HG03460 (cell line): ENCODE data around the gene CCL8.
"Not testable (repeated sequence)": the region's sequence is repeated elsewhere in the genome, so short reads cannot be mapped to it uniquely, and the experiment has no call there.

Source experiments
- ATAC-seq: cut with Tn5 transposase; IDR thresholded peaks from one replicate; pipeline ENCODE4 v1.9.1; 2021; ENCODE audit not compliant: unreplicated experiment

CCL8 gene

GRCh38 chr17:34313164-34313563 lies 6.1 kb upstream of the CCL8 start:
- ATAC-seq = no peak

DNA sequence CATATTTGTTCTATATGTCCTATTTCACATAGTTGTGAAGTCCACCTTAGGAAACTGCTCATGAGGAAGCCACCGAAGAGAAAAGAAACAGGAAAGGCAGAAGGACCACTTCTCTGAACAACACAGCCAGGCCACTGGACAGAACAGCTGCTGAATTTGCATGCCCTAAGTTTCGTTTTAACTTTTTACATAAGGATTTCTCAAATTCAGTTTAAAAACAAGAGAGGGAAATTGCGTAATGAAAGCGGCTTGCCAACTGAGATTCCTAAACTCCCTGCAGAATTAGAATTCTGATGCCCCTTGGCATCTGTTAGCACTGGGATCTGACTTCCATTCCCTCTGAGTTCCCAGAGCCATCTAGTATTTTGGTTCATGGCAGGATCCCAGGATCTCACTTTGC lies 5.0 kb upstream of the CCL8 start:
- no peak for ATAC-seq

GRCh38 chr17:34318474-34318873 lies 761 bp upstream of the CCL8 start:
- ATAC-seq = no peak

DNA sequence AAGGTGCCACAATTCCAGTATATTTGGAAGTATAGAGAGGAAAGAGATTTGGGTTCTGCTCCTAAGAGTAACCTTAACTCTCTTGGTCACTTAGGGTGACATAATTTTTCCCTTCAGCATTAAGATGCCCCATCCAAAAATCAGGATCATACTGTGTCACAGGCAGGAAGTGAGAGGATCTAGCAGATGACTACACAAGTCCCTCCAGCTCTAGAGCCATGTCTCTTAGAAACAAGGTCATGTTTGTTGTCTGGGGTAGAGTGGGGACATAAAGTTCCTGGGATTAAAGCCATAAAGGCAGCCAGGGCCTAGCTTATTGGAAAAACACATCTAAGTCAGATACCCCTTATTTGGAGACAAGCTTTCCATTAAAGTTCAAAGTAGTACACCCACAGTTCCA lies 2.7 kb downstream of the CCL8 start:
- ATAC-seq = no peak

DNA sequence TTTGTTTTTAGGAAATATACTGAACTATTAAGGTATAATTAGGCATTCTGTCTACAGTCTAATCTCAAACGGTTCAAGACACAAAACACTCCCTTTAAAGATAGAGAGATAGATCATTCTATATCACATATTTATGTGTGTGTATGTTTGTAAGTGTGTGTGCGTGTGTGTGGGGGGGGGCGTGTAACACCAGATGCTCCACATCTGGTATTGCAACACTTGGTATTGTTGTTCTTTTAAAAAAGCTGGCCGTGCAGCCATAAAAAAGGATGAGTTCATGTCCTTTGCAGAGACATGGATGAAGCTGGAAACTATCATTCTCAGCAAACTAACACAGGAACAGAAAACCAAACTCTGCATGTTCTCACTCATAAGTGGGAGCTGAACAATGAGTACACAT lies 8.3 kb downstream of the CCL8 start:
- not testable (repeated sequence) for ATAC-seq

- no peak for ATAC-seq
Measured at GRCh38 chr17:34337701-34338100, 18.5 kb downstream of the CCL8 start.

GRCh38 chr17:34339138-34339770 lies 20.0 kb downstream of the CCL8 start:
- ATAC-seq = no peak

- no peak for ATAC-seq
Measured at GRCh38 chr17:34341916-34342315, 22.7 kb downstream of the CCL8 start.

DNA sequence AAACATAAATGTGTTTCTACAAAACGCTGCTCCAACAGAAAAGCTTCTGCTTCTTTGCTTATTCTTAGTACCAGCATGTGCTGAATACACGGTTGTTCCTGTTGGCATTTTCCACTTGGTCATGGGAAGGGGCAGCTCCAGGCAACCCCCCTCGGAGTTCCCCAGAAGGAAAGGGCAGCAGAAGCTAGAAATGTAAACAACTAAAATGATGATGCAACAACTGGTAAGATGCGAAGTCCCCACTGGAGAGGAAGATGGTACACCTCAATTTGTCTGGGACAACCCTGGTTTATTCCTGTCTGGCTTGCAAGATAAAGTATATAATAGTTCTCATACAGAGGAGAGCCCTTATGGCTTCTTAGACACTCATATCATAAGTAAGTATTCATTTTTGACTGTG lies 27.8 kb downstream of the CCL8 start:
- ATAC-seq = no peak

DNA sequence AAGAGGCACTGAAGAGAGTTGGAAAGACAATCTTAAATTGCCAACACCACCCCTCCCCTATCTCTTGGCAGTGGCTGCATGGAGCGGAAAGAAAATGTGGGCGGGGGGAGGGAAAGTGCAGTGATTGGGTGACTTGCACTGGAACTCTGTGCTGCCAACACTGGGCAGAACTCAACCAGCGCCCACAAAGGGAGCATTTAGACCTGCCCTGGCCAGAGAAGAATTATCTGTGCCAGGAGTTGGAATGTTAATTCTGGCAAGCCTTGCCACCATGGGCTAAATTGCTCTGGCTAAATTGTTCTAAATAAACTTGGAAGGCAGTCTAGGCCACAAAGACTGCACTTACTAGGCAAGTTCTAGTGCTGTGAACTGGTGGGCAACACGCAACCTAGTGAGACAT lies 30.5 kb downstream of the CCL8 start:
- ATAC-seq = no peak

DNA sequence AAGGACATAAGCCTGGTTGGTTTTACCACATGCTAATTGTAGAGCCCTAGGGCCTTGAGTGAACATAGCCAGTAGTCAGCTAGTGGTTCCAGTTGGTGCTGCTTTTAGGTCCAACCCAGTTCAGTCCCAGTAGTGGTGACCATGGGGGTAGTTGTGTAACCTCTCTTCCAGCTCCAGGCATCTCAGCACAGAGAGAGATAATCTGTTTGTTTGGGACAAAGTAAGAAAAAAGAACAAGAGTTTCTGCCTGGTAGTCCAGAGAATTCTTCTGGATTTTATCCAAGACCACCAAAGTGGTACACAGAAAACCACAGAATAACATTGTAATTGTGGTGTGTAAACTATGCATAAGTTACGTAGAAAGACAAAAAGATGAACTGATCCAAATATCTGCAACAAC lies 31.9 kb downstream of the CCL8 start:
- ATAC-seq = no peak

- no peak for ATAC-seq
Measured at GRCh38 chr17:34352191-34352590, 33.0 kb downstream of the CCL8 start.

GRCh38 chr17:34354637-34355036 lies 35.4 kb downstream of the CCL8 start:
- no peak for ATAC-seq

DNA sequence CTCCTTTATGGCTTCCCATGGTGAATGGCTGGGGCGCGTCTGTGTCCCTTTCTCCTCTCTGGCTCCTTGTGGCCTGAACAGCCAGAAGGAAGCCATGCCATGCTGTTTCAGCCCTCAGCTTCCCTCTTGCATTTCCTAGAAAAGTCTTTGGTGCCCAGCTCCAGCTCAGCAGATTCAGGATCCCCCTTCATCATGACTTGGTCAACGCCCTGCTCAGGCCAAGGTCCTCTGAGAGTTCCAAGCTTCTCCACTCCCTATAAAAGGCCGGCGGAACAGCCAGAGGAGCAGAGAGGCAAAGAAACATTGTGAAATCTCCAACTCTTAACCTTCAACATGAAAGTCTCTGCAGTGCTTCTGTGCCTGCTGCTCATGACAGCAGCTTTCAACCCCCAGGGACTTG lies 37.0 kb downstream of the CCL8 start, which contains the start of gene CCL13:
CCL13 (plus strand) TSS at position 287 of the 400 bp plus-strand sequence; CDS start at position 334, 47 bp downstream.
- no peak for ATAC-seq

GRCh38 chr17:34357398-34357797 lies 38.2 kb downstream of the CCL8 start:
- no peak for ATAC-seq

DNA sequence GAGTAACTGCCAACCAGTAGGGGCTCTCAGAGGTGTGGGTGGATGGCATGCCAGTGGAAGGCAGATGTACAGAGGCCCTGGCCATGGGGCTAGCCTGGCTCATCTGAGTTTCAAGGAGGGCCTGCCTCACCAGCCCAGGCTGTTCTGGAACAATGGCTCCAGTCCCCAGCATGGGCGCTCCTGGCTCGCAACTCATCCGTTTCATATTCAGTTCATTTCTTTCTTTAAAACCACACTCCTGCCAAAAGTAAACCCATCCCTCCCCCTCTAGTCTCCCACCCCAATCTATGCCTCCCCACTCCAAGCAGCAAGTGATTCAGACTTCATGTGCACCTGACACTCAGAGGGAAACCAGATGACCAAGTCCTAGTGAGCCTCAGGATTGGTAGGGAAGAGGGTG lies 39.4 kb downstream of the CCL8 start:
- no peak for ATAC-seq

GRCh38 chr17:34360601-34361270 lies 41.5 kb downstream of the CCL8 start:
- no peak for ATAC-seq

DNA sequence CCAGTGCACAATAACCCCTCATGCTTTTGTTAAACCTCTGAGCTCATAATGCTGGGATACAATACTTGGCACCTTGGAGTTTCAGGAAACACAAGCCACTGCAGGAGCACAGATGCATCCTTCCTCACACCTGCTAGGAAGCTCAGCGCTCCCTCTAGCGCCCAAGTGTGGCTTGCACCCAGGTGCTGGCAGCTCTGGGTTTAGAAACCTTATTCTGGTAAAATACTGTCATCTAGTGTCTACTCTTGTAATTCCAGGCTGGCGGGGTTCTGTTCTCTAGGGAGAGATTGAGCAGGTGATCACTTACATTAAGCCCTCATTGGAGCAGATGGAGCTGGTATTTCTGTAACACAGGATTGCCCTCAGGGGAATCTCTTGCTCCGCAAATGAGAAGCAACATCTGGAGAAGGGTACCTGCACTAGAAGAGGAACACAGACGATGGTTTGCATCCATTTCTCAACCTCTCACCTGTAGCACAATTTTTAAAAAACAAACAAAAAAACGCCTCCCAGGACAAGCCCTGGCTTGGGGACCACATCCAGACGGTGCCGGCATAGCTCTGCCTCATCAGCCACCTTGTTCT lies 42.3 kb downstream of the CCL8 start:
- no peak for ATAC-seq

DNA sequence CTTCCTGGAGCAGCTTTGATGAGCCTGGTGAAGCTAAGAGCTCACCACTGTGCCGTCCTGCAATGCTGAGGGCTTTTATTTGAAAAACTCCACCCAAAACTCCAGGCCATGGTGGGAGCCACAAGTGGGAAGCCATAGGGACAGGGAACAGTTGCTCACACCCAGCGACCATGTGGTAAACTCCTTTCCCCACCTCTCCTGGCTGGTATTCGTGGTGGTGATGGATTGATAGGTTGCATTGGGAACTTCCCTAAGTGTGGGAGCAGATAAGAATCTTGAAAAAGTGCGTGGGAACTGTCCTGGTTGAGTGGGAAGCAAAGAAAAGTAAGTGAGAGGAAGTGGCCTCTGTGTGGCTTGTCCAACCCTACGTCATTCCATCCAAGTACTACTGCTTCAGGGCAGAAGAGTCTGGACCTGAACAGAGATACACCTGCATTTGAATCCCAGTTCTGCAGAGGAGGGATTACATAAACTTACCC lies 44.0 kb downstream of the CCL8 start, which contains the start of gene CCL1:
CCL1 (minus strand) TSS at position 51 of the 479 bp plus-strand sequence. CDS start 72 bp downstream, outside the sequence.
- no peak for ATAC-seq

- no peak for ATAC-seq
Measured at GRCh38 chr17:34364751-34365150, 45.5 kb downstream of the CCL8 start.

DNA sequence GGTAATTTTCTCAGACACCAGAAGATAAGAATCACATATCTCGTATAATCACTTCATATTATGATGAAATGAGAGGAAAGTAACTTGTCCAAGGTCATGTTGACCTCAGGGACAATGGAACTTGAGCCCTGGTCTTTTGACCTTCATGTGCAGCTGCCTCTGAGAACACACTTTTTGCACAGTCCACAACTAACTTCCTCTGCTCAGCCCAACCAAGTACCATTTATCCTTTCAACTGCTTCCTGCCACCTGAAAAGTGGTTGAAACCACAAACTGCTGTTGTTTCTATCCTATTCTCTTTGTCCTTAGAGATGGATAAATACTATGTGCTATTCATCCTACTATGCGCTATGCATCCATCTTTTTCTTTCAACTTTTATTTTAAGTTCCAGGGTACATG lies 46.1 kb downstream of the CCL8 start:
- ATAC-seq = no peak

GRCh38 chr17:34366010-34366409 lies 46.8 kb downstream of the CCL8 start:
- no peak for ATAC-seq
